SK-N-SH treated with all-trans-retinoic acid at 6 μM for 48 hours (cell line): ENCODE measurements around the gene EPB41L5.
A peak's percentile ranks its signal among the peaks of the same experiment; 100 is the strongest.

Experiments used
- ARNTL ChIP-seq: fragments of 450-650 bp; formaldehyde crosslinking; IDR thresholded peaks from 2 replicates; pipeline ENCODE4 v1.5.0; 2020; ENCODE audit warnings: low read depth, mild to moderate bottlenecking, moderate library complexity, borderline replicate concordance
- BACH2 ChIP-seq: fragments of 250-450 bp; sonication (Bioruptor Pico); IDR thresholded peaks from 2 replicates; pipeline ENCODE4 v1.9.0; 2021; ENCODE audit warnings: mild to moderate bottlenecking, borderline replicate concordance
- ESRRG ChIP-seq: fragments of 250-450 bp; sonication (Bioruptor Pico); IDR thresholded peaks from 2 replicates; pipeline ENCODE4 v1.6.1; 2021; ENCODE audit warnings: mild to moderate bottlenecking
- GLIS3 ChIP-seq: fragments of 250-450 bp; sonication (Bioruptor Pico); IDR thresholded peaks from 2 replicates; pipeline ENCODE4 v1.5.0; 2020; ENCODE audit warnings: mild to moderate bottlenecking, moderate library complexity
- ISL1 ChIP-seq: fragments of 250-450 bp; sonication (Bioruptor Pico); IDR thresholded peaks from 2 replicates; pipeline ENCODE4 v2.1.2; 2022; ENCODE audit warnings: mild to moderate bottlenecking, moderate library complexity
- RARB ChIP-seq: fragments of 250-450 bp; sonication (Bioruptor Pico); IDR thresholded peaks from 2 replicates; pipeline ENCODE4 v1.8.0; 2021; ENCODE audit warnings: mild to moderate bottlenecking, moderate library complexity
- SNAI2 ChIP-seq: fragments of 250-450 bp; sonication (Bioruptor Pico); IDR thresholded peaks from 2 replicates; pipeline ENCODE4 v1.5.0; 2020; ENCODE audit warnings: mild to moderate bottlenecking, moderate library complexity
- TSHZ2 ChIP-seq: fragments of 250-450 bp; sonication (Bioruptor Pico); IDR thresholded peaks from 2 replicates; pipeline ENCODE4 v1.5.0; 2020; ENCODE audit warnings: mild to moderate bottlenecking, moderate library complexity
- ZC3H10 ChIP-seq: fragments of 250-450 bp; sonication (Bioruptor Pico); IDR thresholded peaks from 2 replicates; pipeline ENCODE4 v1.5.1; 2021; ENCODE audit warnings: mild to moderate bottlenecking, moderate library complexity
- ZNF70 ChIP-seq: fragments of 450-650 bp; formaldehyde crosslinking; IDR thresholded peaks from 2 replicates; pipeline ENCODE4 v1.5.0; 2020; ENCODE audit warnings: mild to moderate bottlenecking, moderate library complexity
- TF ChIP-seq, protein P1 (sequence below): fragments of 250-450 bp; sonication (Bioruptor Pico); IDR thresholded peaks from 2 replicates; pipeline ENCODE4 v1.5.1; 2020; ENCODE audit warnings: low read depth, mild to moderate bottlenecking, moderate library complexity
- TF ChIP-seq, protein P2 (sequence below): fragments of 250-450 bp; sonication (Bioruptor Pico); IDR thresholded peaks from 2 replicates; pipeline ENCODE4 v1.8.0; 2021; ENCODE audit warnings: low read depth, mild to moderate bottlenecking, moderate library complexity, borderline replicate concordance

DNA sequence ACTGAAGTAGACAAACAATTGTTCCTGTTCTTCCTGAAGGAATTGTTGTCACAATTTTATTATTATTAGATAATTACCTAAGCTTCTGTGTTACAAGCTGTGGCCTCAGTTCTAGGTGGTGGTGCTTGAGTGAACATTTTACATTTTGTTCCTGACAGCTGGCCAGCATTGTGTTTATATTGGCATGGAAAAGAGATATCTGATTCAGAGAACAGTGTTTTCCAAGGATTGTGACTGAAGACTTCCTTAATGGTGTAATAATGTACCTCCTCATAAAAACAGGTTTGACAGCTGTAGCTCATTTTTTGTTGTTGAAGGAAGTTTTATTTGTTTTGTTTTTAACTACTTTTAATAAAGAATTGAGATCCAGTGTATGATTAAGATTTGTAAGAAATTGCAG, 95.2 kb downstream of the EPB41L5 start:
- no peak for TF ChIP-seq RARB (CRISPR knock-in tag)
- no peak for TF ChIP-seq ZC3H10
- TF ChIP-seq TSHZ2 (CRISPR knock-in tag), result 0 out of 2 replicates have a peak, but pooled peaks have one; percentile 45
- TF ChIP-seq ARNTL (CRISPR knock-in tag), result no peak
- TF ChIP-seq, protein P1, sequence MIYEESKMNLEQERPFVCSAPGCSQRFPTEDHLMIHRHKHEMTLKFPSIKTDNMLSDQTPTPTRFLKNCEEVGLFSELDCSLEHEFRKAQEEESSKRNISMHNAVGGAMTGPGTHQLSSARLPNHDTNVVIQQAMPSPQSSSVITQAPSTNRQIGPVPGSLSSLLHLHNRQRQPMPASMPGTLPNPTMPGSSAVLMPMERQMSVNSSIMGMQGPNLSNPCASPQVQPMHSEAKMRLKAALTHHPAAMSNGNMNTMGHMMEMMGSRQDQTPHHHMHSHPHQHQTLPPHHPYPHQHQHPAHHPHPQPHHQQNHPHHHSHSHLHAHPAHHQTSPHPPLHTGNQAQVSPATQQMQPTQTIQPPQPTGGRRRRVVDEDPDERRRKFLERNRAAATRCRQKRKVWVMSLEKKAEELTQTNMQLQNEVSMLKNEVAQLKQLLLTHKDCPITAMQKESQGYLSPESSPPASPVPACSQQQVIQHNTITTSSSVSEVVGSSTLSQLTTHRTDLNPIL (CRISPR knock-in tag), result 0 out of 2 replicates have a peak, but pooled peaks have one; percentile 31
- TF ChIP-seq ZNF70, result no peak
- no peak for TF ChIP-seq ESRRG (CRISPR knock-in tag)
- no peak for TF ChIP-seq GLIS3
- no peak for TF ChIP-seq BACH2 (CRISPR knock-in tag)
- TF ChIP-seq ISL1, result peak; percentile 71
- TF ChIP-seq, protein P2, sequence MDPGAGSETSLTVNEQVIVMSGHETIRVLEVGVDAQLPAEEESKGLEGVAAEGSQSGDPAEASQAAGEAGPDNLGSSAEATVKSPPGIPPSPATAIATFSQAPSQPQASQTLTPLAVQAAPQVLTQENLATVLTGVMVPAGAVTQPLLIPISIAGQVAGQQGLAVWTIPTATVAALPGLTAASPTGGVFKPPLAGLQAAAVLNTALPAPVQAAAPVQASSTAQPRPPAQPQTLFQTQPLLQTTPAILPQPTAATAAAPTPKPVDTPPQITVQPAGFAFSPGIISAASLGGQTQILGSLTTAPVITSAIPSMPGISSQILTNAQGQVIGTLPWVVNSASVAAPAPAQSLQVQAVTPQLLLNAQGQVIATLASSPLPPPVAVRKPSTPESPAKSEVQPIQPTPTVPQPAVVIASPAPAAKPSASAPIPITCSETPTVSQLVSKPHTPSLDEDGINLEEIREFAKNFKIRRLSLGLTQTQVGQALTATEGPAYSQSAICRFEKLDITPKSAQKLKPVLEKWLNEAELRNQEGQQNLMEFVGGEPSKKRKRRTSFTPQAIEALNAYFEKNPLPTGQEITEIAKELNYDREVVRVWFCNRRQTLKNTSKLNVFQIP (CRISPR knock-in tag), result no peak
- no peak for TF ChIP-seq SNAI2
